GM12875 (cell line): Measurements from ENCODE around the gene ARHGAP19.

ENCODE experiments used
- H3K4me3 ChIP-seq: one replicate; pipeline ENCODE4 v1.5.1; 2011; ENCODE audit warnings: low read depth, low read length, control low read depth
- TF ChIP-seq, protein P1 (sequence below): IDR thresholded peaks from 2 replicates; pipeline ENCODE4 v1.5.1; 2011; ENCODE audit warnings: low read depth, mild to moderate bottlenecking, control low read depth, inconsistent platforms, low read length, moderate library complexity, borderline replicate concordance; ENCODE audit not compliant: insufficient read depth

The ARHGAP19 gene

DNA sequence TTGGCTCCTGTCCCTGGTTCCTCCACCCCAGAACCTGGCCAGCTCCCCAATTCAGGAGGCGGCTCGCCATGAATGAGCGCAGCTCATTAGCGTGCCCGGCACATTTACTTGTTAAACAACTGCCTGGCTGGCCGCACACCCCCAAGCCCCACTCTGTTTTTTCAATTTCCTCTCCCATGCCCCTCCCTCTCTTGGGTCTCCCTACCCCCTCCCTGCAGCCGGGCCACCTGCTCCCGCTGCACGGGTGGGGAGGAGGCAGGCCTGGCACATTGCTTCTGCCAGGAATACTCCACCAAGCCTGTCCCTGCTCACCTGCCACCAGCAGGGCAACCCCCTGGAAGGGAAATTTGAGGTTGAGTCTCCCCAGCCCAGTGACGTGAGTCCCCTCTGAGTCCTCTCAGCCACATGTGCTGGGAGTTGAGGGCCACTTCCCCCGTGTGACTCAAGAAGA is 104.2 kb downstream of the ARHGAP19 start:
- TF ChIP-seq, protein P1, sequence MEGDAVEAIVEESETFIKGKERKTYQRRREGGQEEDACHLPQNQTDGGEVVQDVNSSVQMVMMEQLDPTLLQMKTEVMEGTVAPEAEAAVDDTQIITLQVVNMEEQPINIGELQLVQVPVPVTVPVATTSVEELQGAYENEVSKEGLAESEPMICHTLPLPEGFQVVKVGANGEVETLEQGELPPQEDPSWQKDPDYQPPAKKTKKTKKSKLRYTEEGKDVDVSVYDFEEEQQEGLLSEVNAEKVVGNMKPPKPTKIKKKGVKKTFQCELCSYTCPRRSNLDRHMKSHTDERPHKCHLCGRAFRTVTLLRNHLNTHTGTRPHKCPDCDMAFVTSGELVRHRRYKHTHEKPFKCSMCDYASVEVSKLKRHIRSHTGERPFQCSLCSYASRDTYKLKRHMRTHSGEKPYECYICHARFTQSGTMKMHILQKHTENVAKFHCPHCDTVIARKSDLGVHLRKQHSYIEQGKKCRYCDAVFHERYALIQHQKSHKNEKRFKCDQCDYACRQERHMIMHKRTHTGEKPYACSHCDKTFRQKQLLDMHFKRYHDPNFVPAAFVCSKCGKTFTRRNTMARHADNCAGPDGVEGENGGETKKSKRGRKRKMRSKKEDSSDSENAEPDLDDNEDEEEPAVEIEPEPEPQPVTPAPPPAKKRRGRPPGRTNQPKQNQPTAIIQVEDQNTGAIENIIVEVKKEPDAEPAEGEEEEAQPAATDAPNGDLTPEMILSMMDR, result no peak
- no peak overlapping the region for H3K4me3 ChIP-seq

DNA sequence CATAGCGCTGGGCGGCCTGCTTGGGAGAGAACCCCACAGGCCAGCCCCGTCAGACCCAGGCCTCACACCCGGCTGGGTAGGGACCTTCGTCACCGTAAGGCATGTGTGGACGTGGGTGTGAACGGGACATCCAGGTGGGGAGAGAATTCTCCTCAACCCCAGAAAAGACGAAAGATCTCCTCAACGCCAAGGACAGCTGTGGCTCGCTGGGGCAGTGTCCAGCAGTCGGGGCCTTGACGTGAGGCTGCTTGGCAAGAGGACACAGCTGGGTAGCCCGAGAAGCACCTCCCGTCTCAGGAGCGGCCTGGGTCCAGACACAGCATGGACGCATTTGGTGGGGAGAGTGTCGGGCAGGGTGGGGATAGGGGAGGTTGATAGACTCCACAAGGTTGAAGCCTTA is 105.5 kb downstream of the ARHGAP19 start:
- TF ChIP-seq, protein P1, result no peak
- H3K4me3 ChIP-seq, result no peak overlapping the region

DNA sequence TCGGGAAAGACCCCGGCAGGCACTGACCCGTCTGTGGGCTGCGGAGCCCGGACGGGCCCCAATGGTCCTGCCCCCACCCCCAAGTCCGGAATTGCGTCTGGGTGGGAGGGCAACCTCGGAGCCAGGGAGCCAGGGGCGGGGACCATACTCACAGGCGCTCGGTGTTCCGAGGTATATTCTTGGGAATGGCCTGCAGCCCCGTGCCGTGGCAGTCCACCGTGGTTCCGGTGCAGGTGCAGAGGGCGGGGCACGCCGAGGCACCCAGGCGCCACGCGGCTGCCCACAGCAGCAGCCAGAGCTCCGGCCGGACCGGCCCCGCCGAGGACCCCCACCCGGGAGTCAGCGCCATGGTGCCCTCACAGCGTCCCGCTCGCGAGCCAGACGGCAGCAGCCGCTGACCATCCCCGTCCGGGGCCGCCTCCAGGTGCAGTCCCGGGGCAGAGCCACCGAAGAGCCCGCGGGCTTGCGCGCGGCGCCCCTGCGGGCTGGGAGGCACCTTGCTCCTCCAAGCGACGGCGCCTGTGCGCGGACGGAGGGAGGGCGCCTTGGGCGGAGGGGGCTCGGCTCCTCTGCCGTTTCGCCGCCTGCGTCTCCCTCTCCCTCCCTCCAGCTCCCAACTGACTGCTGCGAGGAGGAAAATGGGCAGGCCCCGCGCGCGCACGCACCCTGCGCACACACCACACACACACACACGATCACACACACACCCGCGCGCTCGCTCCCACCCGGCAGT is 106.9 kb downstream of the ARHGAP19 start, which contains the start of gene SLIT1:
Gene SLIT1 (minus strand): TSS at position 634 of the 733 bp plus-strand sequence. CDS start 285 bp downstream, at position 349.
- H3K4me3 ChIP-seq, result no peak within 1 kb of the TSS
- TF ChIP-seq, protein P1, result no peak

DNA sequence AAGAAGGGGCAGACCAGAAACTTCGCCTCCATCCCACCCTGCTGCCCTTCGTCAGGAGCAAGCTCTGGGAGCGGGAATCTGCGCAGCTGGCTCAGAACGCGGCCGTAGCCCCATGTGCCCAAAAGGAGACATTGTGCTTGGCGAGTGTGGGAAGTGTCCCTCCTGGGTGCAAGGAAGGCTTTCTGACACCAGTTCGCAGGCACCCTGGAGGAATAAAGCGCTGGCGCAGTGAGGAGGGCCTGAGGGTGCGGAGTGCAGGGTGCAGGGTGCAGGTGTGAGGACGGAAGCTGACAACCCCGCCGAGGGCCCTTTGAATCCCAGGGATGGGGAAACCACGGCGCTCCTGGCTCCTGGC is 107.5 kb downstream of the ARHGAP19 start:
- H3K4me3 ChIP-seq, result no peak overlapping the region
- TF ChIP-seq, protein P1, result no peak

DNA sequence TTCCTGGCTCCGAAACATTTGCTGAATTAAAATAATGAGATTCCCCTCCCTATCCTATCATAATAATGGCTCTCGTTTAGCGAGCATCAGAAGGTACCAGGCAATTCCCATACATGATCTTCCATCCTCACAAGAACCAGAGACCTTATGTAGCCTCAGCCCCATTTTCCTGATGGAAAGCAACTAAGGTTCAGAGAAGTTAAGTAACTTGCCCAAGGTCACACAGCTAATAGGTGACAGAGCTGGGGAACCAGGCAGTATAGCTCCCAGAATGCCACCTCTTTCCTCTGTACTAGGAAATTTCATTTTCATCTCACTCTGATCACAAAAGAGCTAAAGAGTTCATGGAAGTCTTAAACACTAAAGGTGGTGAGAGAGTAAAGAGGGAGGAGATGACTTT is 109.1 kb downstream of the ARHGAP19 start:
- TF ChIP-seq, protein P1, result no peak

DNA sequence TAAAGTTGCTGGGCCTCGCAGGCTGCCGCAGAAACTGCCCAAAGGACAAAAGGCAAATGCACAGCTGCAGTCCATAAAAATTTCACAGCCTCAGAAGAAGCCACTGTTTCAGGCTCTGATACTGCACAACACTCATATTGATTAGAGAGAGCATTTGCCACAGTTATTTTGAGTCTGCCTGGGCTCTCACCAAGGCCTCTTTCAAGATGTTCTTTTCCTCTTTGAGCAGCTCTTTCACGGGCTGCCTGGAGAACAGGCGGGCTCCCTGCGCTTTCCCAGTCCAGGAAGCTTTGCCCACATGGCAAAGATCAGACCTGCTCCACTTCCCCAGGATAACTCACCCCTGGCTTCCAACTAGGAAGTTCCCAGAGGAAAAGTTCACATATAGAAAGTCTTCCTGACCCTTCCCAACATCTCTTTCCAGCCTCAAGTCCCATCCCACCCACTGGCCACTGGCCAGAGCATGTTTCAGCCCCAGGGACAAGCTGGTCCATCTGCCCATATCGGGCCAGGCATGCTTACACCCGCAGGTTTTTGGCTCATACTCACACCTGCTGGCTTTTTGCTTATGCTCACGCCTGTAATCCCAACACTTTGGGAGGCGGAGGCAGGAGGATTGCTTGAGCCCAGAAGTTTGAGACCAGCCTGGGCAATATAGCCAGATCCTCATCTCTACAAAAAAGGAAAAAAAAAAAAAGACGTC is 110.0 kb downstream of the ARHGAP19 start:
- TF ChIP-seq, protein P1, result no peak
- H3K4me3 ChIP-seq, result no peak overlapping the region

More for the DNA sequence above, 109.1 kb downstream of the ARHGAP19 start:
- no peak overlapping the region for H3K4me3 ChIP-seq
